CD4-positive, alpha-beta T cell (primary cell): ENCODE data around the gene DZIP1. TPM values are rescaled to one million over a fixed set of nuclear protein-coding genes. Genes with fewer than 3 reads are reported as not detected.

Source experiments
- ATAC-seq: fragments of 200-7000 bp; cut with Tn5 transposase; one replicate; pipeline ENCODE4 v1.10.0; 2022; ENCODE audit warnings: mild to moderate bottlenecking; ENCODE audit not compliant: poor library complexity
- CTCF ChIA-PET: fragments of 350-600 bp; sonication (Branson Sonifier 250); formaldehyde crosslinking; loops from one replicate; lab custom pipeline; 2021; ENCODE audit warnings: antibody characterized with exemption, inconsistent platforms; lab: Charles Lee
- POLR2A ChIA-PET: fragments of 350-600 bp; sonication (Branson Sonifier 250); formaldehyde crosslinking; loops from one replicate; lab custom pipeline; 2021; ENCODE audit warnings: antibody characterized with exemption, inconsistent platforms; lab: Charles Lee
- DNase-seq, 14 experiments: peaks; one replicate each; pipeline ENCODE4 v3.0.0-alpha.2; 2013 to 2020; ENCODE audit warnings: mixed read lengths in 2 of 14
- H3K27ac ChIP-seq, 2 donors: one replicate each; pipeline versions ENCODE4 v1.5.1 to v1.7.0; 2013; ENCODE audit warnings: low read length in 2 of 2, low read depth in 1 of 2, mild to moderate bottlenecking in 1 of 2
- H3K27me3 ChIP-seq, 2 experiments: 1 replicate in 1 of 2; 2 replicates in 1 of 2; pipeline versions ENCODE4 v1.6.1 to v1.7.0; 2013; ENCODE audit warnings: low read length in 2 of 2, control low read depth in 1 of 2, mild to moderate bottlenecking in 1 of 2, moderate library complexity in 1 of 2; ENCODE audit not compliant: insufficient read depth in 2 of 2, control insufficient read depth in 1 of 2
- H3K36me3 ChIP-seq: one replicate; pipeline ENCODE4 v1.6.1; 2013; ENCODE audit warnings: low read length, control low read depth; ENCODE audit not compliant: insufficient read depth
- H3K4me1 ChIP-seq: one replicate; pipeline ENCODE4 v1.6.1; 2013; ENCODE audit warnings: low read length, control low read depth; ENCODE audit not compliant: insufficient read depth
- H3K4me3 ChIP-seq: one replicate; pipeline ENCODE4 v1.5.1; 2013; ENCODE audit warnings: mild to moderate bottlenecking, low read length, moderate library complexity
- H3K9me3 ChIP-seq, 2 experiments: 1 replicate in 1 of 2; 2 replicates in 1 of 2; pipeline versions ENCODE4 v1.6.1 to v1.7.0; 2013; ENCODE audit warnings: low read length in 2 of 2, mild to moderate bottlenecking in 2 of 2, control low read depth in 1 of 2, moderate library complexity in 1 of 2; ENCODE audit not compliant: control insufficient read depth in 1 of 2, insufficient read depth in 1 of 2
- H3K27ac Mint-ChIP-seq: one replicate; pipeline ENCODE4 v1.8.0; 2020; ENCODE audit warnings: mixed read lengths
- H3K27me3 Mint-ChIP-seq: one replicate; pipeline ENCODE4 v1.8.0; 2021; ENCODE audit warnings: mixed read lengths
- H3K36me3 Mint-ChIP-seq: one replicate; pipeline ENCODE4 v1.8.0; 2021; ENCODE audit warnings: low read depth, mixed read lengths
- H3K4me1 Mint-ChIP-seq: one replicate; pipeline ENCODE4 v1.8.0; 2021; ENCODE audit warnings: low read depth, mixed read lengths
- H3K4me3 Mint-ChIP-seq: one replicate; pipeline ENCODE4 v1.8.0; 2020; ENCODE audit warnings: mild to moderate bottlenecking, mixed read lengths
- H3K9me3 Mint-ChIP-seq: one replicate; pipeline ENCODE4 v1.8.0; 2020; ENCODE audit warnings: mixed read lengths
- CTCF ChIP-seq: fragments of 200-600 bp; IDR thresholded peaks from one replicate; pipeline ENCODE4 v1.8.0; 2022; ENCODE audit warnings: antibody characterized with exemption, mild to moderate bottlenecking
- intact Hi-C, 2 experiments: fragments of 100-400 bp; cut with DNase I in 1 of 2; cut with micrococcal nuclease in 1 of 2; formaldehyde crosslinking; loops; one replicate each; pipeline versions ENCODE4 v1.15.1 to v1.9.0; 2023 to 2025; cut with DNase I, micrococcal nuclease
- total RNA-seq, 174 experiments: library from RNA in 2 of 174; stranded (reverse) in 2 of 174; gene quantifications; one replicate each; pipeline ENCODE4 v1.2.3 and lab custom pipeline; 2021 to 2026

DZIP1 gene
- total RNA-seq, 2 experiments from 2014 or later = not detected

GRCh38 chr13:95533545-95534160 lies 110.9 kb downstream of the DZIP1 start:
- intact Hi-C loops = no loop called here
- no peak overlapping the region for H3K27ac ChIP-seq
- H3K27ac Mint-ChIP-seq = no peak overlapping the region
- H3K27me3 ChIP-seq = peaks cover 0 to 23% of the 10 kb centered on the region in 2 experiments
- DNase-seq (no peak), ATAC-seq (no peak)
- no peaks in the 10 kb centered on the region for H3K4me1 Mint-ChIP-seq
- no peaks in the 10 kb centered on the region for H3K4me1 ChIP-seq
- H3K9me3 Mint-ChIP-seq = no peaks in the 10 kb centered on the region
- CTCF ChIA-PET = interaction anchor here (1.3 kb wide), 1 partner anchor 300 kb away, joined by 3 read pairs; no protein-coding TSS in a partner anchor
- POLR2A ChIA-PET = no interaction called here
- no peak overlapping the region for H3K4me3 Mint-ChIP-seq
- H3K36me3 Mint-ChIP-seq = no peaks in the 10 kb centered on the region
- no peaks in the 10 kb centered on the region for H3K9me3 ChIP-seq
- H3K4me3 ChIP-seq = no peak overlapping the region
- H3K36me3 ChIP-seq = no peaks in the 10 kb centered on the region
- no peak for TF ChIP-seq CTCF
- H3K27me3 Mint-ChIP-seq = peaks cover 39% of the 10 kb centered on the region

- H3K9me3 Mint-ChIP-seq = no peaks in the 10 kb centered on the region
- Histone ChIP-seq H3K4me1 (no peaks in the 10 kb centered on the region), H3K27me3 (peaks cover 0 to 15% of the 10 kb centered on the region in 2 experiments), H3K4me3 (no peak overlapping the region), H3K36me3 (no peaks in the 10 kb centered on the region), H3K27ac (no peak overlapping the region), H3K9me3 (no peaks in the 10 kb centered on the region)
- ChIA-PET POLR2A (no interaction called here), CTCF (no interaction called here)
- peaks cover 41% of the 10 kb centered on the region for H3K27me3 Mint-ChIP-seq
- intact Hi-C loops = no loop called here
- no peak for TF ChIP-seq CTCF
- no peaks in the 10 kb centered on the region for H3K36me3 Mint-ChIP-seq
- DNase-seq (no peak), ATAC-seq (no peak)
- H3K27ac Mint-ChIP-seq = no peak overlapping the region
- H3K4me3 Mint-ChIP-seq = no peak overlapping the region
- H3K4me1 Mint-ChIP-seq = no peaks in the 10 kb centered on the region
These were observed 114.3 kb downstream of the DZIP1 start for GRCh38 chr13:95530178-95530577.

Other genes starting within 250 kb of the DZIP1 start
- gene CLDN10, start 92.0 kb downstream of the DZIP1 start, total RNA-seq = not detected
- gene DNAJC3, start 32.4 kb upstream of the DZIP1 start, total RNA-seq = 10 to 100 TPM; 17.6 to 17.7 TPM